ENCODE data around the gene XRCC1.

GRCh38 chr19:43551399-43552197 is 23.7 kb downstream of the XRCC1 start:
- TF ChIP-seq, protein P1, sequence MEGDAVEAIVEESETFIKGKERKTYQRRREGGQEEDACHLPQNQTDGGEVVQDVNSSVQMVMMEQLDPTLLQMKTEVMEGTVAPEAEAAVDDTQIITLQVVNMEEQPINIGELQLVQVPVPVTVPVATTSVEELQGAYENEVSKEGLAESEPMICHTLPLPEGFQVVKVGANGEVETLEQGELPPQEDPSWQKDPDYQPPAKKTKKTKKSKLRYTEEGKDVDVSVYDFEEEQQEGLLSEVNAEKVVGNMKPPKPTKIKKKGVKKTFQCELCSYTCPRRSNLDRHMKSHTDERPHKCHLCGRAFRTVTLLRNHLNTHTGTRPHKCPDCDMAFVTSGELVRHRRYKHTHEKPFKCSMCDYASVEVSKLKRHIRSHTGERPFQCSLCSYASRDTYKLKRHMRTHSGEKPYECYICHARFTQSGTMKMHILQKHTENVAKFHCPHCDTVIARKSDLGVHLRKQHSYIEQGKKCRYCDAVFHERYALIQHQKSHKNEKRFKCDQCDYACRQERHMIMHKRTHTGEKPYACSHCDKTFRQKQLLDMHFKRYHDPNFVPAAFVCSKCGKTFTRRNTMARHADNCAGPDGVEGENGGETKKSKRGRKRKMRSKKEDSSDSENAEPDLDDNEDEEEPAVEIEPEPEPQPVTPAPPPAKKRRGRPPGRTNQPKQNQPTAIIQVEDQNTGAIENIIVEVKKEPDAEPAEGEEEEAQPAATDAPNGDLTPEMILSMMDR (conservative IDR thresholded peaks at IDR 0.05; ENCODE audit: low read depth in 2 of 2) = no peak
- TF ChIP-seq STAT1 (IDR thresholded peaks at IDR 0.05; ENCODE audit: unreplicated experiment) = no peak
- no peak for TF ChIP-seq EZH2 (IDR thresholded peaks at IDR 0.05; ENCODE audit: low read depth, unreplicated experiment)
- no peak for TF ChIP-seq NANOG (IDR thresholded peaks at IDR 0.05; ENCODE audit: borderline replicate concordance)
- TF ChIP-seq POLR2AphosphoS5 (IDR thresholded peaks at IDR 0.05; ENCODE audit: low read depth) = no peak
- TF ChIP-seq EZH2phosphoT487 (IDR thresholded peaks at IDR 0.05; ENCODE audit: unreplicated experiment) = no peak
- no peak for TF ChIP-seq ZNF114 (CRISPR knock-in tag; IDR thresholded peaks at IDR 0.05)
- no peak for TF ChIP-seq JUNB (IDR thresholded peaks at IDR 0.05; ENCODE audit: unreplicated experiment)
- no peak for TF ChIP-seq ZNF331 (CRISPR knock-in tag; IDR thresholded peaks at IDR 0.05; ENCODE audit: low read depth)
- TF ChIP-seq REST (IDR thresholded peaks at IDR 0.05; ENCODE audit: unreplicated experiment) = no peak
- TF ChIP-seq CREB1 (CRISPR knock-in tag; IDR thresholded peaks at IDR 0.05; ENCODE audit: low read depth) = no peak
- no peak for TF ChIP-seq ZNF462 (CRISPR knock-in tag; IDR thresholded peaks at IDR 0.05)
- no peak for TF ChIP-seq ETS1 (IDR thresholded peaks at IDR 0.05)
